OCI-LY3 (cell line): ENCODE measurements around the gene PHTF2.
"Not testable (repeated sequence)": the region's sequence is repeated elsewhere in the genome, so short reads cannot be mapped to it uniquely, and the experiment has no call there.

ENCODE experiments used
- CTCF ChIP-seq: fragments of 200-600, 300-600 bp; sonication (generic); IDR thresholded peaks from 2 replicates; pipeline ENCODE4 v1.5.1; 2014; ENCODE audit warnings: antibody characterized with exemption, low read length, low read depth
- EZH2phosphoT487 ChIP-seq: fragments of 200-600 bp; shearing (Covaris generic); IDR thresholded peaks from 2 replicates; pipeline ENCODE4 v1.6.1; 2018; ENCODE audit warnings: antibody characterized with exemption, mixed run types, low read depth

GRCh38 chr7:77784426-77784825, 14.1 kb upstream of the PHTF2 start:
- not testable (repeated sequence) for TF ChIP-seq CTCF, EZH2phosphoT487
